LNCAP (cell line): ENCODE results near the gene CXorf58.

Experiments used
- CTCF ChIP-seq: fragments of 450-650 bp; IDR thresholded peaks from 2 replicates; pipeline ENCODE4 v1.5.1; 2017; ENCODE audit warnings: mild to moderate bottlenecking

CXorf58 gene

DNA sequence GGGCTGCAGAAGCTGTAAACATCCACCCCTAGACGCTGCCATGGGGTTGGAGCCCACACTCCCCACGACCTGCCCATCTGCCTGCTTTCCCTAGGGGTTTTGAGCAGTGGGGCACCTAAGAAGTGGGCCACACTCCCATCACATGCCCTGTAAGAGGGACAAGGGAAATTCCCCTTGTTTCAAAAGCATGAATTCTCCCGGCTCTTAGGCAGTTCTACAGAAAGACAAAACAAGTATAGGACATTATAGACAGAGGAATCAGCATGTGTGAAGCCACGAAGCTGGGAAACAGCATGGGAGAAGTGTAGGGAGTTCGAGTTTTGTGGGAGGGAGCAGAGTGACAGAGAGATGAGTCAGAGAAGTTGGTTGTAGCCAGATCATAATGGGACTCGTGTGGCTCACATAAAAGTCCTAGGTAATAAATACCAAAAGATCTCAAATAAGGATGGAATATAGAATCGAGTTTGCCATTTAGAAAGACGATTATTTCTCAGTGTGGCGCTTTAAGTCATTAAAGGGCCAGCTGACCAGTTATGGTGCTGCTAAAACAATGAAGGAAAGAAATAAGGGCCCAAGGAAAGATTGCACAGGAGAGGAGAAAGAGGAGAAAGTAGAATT, 24.0 kb upstream of the CXorf58 start:
- no peak for TF ChIP-seq CTCF

DNA sequence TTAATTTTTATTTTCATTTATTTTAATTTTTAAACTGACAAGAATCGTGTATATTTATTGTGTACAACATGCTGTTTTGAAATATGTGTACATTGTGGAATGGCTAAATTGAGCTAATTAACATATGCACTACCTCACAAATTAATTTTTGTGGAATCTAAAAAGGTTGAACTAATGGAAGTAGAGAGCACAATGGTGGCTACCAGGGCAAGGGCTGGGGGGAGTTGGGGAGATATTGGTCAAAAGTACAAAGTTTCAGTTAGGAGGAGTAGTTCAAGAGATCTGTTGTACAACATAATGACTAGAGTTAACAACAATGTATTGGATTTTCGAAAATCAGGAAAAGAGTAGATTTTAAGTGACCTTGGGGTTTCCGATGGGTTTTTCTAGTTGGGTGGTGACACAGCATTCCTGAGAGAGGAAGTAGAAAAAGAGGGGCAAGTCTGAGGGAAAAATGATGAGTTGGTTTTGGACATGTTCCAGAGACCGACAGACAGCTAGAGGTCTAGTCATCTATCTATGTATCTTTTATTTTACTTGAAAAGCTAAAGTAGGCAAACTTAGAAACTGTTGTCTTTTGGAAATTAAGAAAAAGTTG, 23.3 kb upstream of the CXorf58 start:
- TF ChIP-seq CTCF, result no peak

- no peak for TF ChIP-seq CTCF
Observed at GRCh38 chrX:23885803-23886202, 22.0 kb upstream of the CXorf58 start.

DNA sequence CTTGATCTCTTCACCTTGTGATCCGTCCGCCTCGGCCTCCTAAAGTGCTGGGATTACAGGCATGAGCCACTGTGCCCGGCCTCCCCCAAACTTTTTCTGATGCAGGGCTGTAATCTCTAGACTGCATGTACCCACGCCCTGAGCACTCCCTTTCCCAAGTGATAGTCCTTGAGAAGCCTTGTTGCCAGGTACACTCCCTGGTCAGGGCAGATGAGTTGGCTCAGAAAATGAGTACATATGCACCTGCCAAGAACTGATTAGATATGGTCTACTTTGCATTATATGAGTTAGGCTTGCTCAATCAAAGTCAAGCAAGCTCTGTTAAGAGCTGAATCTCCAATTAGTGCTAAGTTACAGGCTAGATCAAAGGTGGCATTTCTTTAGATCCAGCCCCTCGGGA, 20.4 kb upstream of the CXorf58 start:
- no peak for TF ChIP-seq CTCF

DNA sequence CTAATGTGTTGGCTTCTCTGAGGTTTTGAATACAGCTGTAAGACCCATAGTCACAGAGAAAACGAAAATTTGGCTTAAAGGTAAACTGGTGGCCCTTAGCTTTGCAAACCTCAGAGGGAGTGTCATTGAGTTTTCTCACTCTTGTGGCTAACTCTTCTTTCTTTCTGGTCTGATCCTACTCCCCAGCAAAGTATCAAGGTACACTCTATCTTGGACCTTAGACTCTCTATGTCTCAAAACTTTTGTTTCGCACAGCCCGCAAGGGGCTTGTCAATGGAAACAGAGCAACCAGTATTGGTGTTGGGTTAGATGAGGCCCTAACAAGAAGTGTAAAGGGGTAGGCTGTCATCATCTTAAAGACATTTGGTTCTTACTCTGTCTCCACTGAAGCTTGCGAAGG, 19.9 kb upstream of the CXorf58 start:
- TF ChIP-seq CTCF, result no peak

- TF ChIP-seq CTCF, result no peak
Observed at GRCh38 chrX:23888887-23889501, 18.8 kb upstream of the CXorf58 start.

GRCh38 chrX:23890933-23891332, 16.9 kb upstream of the CXorf58 start:
- TF ChIP-seq CTCF, result no peak
